SK-N-SH (cell line): Measurements from ENCODE around the gene TMEM184C. TPM values are rescaled to one million over a fixed set of nuclear protein-coding genes. Genes with fewer than 3 reads are reported as not detected.

Experiments
- CTCF ChIA-PET: fragments of 300-600, 350-600 bp; formaldehyde crosslinking; extraction: SDS; loops from one replicate; lab custom pipeline; 2021; lab: Yijun Ruan, JAX
- POLR2A ChIA-PET: fragments of 350-600 bp; sonication (Branson Sonifier 250); formaldehyde crosslinking; extraction: SDS; loops from one replicate; lab custom pipeline; 2020; ENCODE audit warnings: antibody characterized with exemption, inconsistent platforms; lab: Yijun Ruan, JAX
- DNase-seq: peaks from one replicate; pipeline ENCODE4 v3.0.0; 2012
- H2AFZ ChIP-seq: fragments of 200-600 bp; sonication (generic); 2 replicates; pipeline ENCODE4 v1.8.1; 2016; ENCODE audit warnings: antibody characterized with exemption, mild to moderate bottlenecking, low read depth
- H3F3A ChIP-seq: fragments of 200-600 bp; sonication (generic); replicated peaks from 2 replicates; pipeline ENCODE3; 2016; ENCODE audit warnings: antibody characterized with exemption, mild to moderate bottlenecking; ENCODE audit not compliant: insufficient read depth
- H3K27ac ChIP-seq, 2 experiments: fragments of 200-500 bp in 1 of 2; fragments of 200-600 bp in 1 of 2; sonication (Bioruptor generic) in 1 of 2; sonication (generic), shearing (Covaris generic) in 1 of 2; 2 replicates each; pipeline versions ENCODE4 v1.5.1 to v1.6.1; 2014 to 2016; ENCODE audit warnings: low read depth in 2 of 2, inconsistent platforms in 1 of 2, low read length in 1 of 2, mild to moderate bottlenecking in 1 of 2, mixed read lengths in 1 of 2
- H3K27me3 ChIP-seq: fragments of 200-600 bp; sonication (generic), shearing (Covaris generic); 2 replicates; pipeline ENCODE4 v1.6.1; 2016; ENCODE audit warnings: mixed run types; ENCODE audit not compliant: insufficient read depth
- H3K36me3 ChIP-seq, 2 experiments: fragments of 200-500 bp in 1 of 2; fragments of 200-600 bp in 1 of 2; sonication (Bioruptor generic) in 1 of 2; sonication (generic) in 1 of 2; replicated peaks in 1 of 2; 2 replicates each; pipeline versions ENCODE3 to v1.5.1; 2014 to 2016; ENCODE audit warnings: low read length in 1 of 2, mild to moderate bottlenecking in 1 of 2; ENCODE audit not compliant: insufficient read depth in 2 of 2, control insufficient read depth in 1 of 2
- H3K4me1 ChIP-seq, 2 experiments: fragments of 200-500 bp in 1 of 2; fragments of 200-600 bp in 1 of 2; sonication (Bioruptor generic) in 1 of 2; sonication (generic), shearing (Covaris generic) in 1 of 2; 2 replicates each; pipeline versions ENCODE4 v1.5.1 to v1.6.1; 2014 to 2016; ENCODE audit warnings: low read depth in 1 of 2, low read length in 1 of 2, mixed run types in 1 of 2; ENCODE audit not compliant: insufficient read depth in 2 of 2, control insufficient read depth in 1 of 2
- H3K4me2 ChIP-seq: fragments of 200-600 bp; sonication (generic), shearing (Covaris generic); 2 replicates; pipeline ENCODE4 v1.6.1; 2017; ENCODE audit warnings: mixed run types
- H3K4me3 ChIP-seq, 2 experiments: fragments of 200-500 bp in 1 of 2; fragments of 200-600 bp in 1 of 2; sonication (Bioruptor generic) in 1 of 2; sonication (generic), shearing (Covaris generic) in 1 of 2; 2 replicates each; pipeline versions ENCODE4 v1.5.1 to v1.8.1; 2014 to 2016; ENCODE audit warnings: low read depth in 2 of 2, inconsistent platforms in 1 of 2, low read length in 1 of 2, mild to moderate bottlenecking in 1 of 2, mixed read lengths in 1 of 2, moderate library complexity in 1 of 2
- H3K79me2 ChIP-seq: fragments of 200-600 bp; sonication (generic); 2 replicates; pipeline ENCODE4 v1.8.1; 2017; ENCODE audit warnings: mild to moderate bottlenecking; ENCODE audit not compliant: insufficient read depth
- H3K9ac ChIP-seq: fragments of 200-600 bp; sonication (generic); 2 replicates; pipeline ENCODE4 v1.6.1; 2017; ENCODE audit warnings: mixed run types
- H3K9me2 ChIP-seq: fragments of 200-600 bp; sonication (generic); 2 replicates; pipeline ENCODE4 v1.6.1; 2017; ENCODE audit warnings: mixed run types
- H3K9me3 ChIP-seq: fragments of 200-600 bp; sonication (generic); 2 replicates; pipeline ENCODE4 v1.6.1; 2017; ENCODE audit warnings: mixed run types, mild to moderate bottlenecking, moderate library complexity
- H4K20me1 ChIP-seq: fragments of 200-600 bp; sonication (generic); 2 replicates; pipeline ENCODE4 v1.6.1; 2017; ENCODE audit warnings: mild to moderate bottlenecking, mixed run types; ENCODE audit not compliant: insufficient read depth
- EP300 ChIP-seq, 2 experiments: IDR thresholded peaks; 2 replicates each; pipeline versions ENCODE4 v1.4.0 to v1.6.1; 2012; ENCODE audit warnings: borderline replicate concordance in 1 of 2, low read depth in 1 of 2, low read length in 1 of 2
- EZH2phosphoT487 ChIP-seq: fragments of 200-600 bp; sonication (generic); IDR thresholded peaks from 2 replicates; pipeline ENCODE4 v1.6.1; 2017; ENCODE audit warnings: low read depth, mixed run types, mild to moderate bottlenecking, antibody characterized with exemption, moderate library complexity, borderline replicate concordance
- GABPA ChIP-seq: IDR thresholded peaks from 2 replicates; pipeline ENCODE4 v1.4.0; 2012; ENCODE audit warnings: low read depth, mild to moderate bottlenecking
- IRF3 ChIP-seq: fragments of 150-350 bp; IDR thresholded peaks from 2 replicates; pipeline ENCODE4 v1.6.1; 2016; ENCODE audit warnings: mild to moderate bottlenecking, low read depth, low read length
- MAX ChIP-seq: IDR thresholded peaks from 2 replicates; pipeline ENCODE4 v1.4.0; 2012; ENCODE audit warnings: low read depth
- MEF2A ChIP-seq: IDR thresholded peaks from 2 replicates; pipeline ENCODE4 v1.4.0; 2012; ENCODE audit warnings: low read depth, borderline replicate concordance
- RCOR1 ChIP-seq: fragments of 150-350 bp; IDR thresholded peaks from 2 replicates; pipeline ENCODE4 v1.6.1; 2017; ENCODE audit warnings: antibody characterized with exemption, low read length
- REST ChIP-seq: IDR thresholded peaks from 2 replicates; pipeline ENCODE4 v1.6.1; 2012; ENCODE audit warnings: mild to moderate bottlenecking, low read depth, low read length, moderate library complexity
- SIN3A ChIP-seq: IDR thresholded peaks from 2 replicates; pipeline ENCODE4 v1.6.1; 2012; ENCODE audit warnings: low read depth, mild to moderate bottlenecking, low read length, moderate library complexity, borderline replicate concordance
- SMC3 ChIP-seq: IDR thresholded peaks from 2 replicates; pipeline ENCODE4 v1.6.1; 2012; ENCODE audit warnings: low read depth, low read length, improper control_type of control experiment
- USF1 ChIP-seq: IDR thresholded peaks from 2 replicates; pipeline ENCODE4 v1.4.0; 2012; ENCODE audit warnings: low read depth, borderline replicate concordance
- WGBS: methylation state at CpG from one replicate; pipeline ENCODE4 v1.1.6; 2017; ENCODE audit warnings: low lambda C conversion rate; 5-methylcytosine and 5-hydroxymethylcytosine counted together
- polyA plus RNA-seq, 3 experiments: library from polyadenylated mRNA; depleted of rRNA; stranded (reverse); fragments of >200 nt; gene quantifications; 2 replicates each; pipeline ENCODE4 v1.2.3, GENCODE V29; 2012

Gene TMEM184C
- polyA plus RNA-seq, 1 of the 3 experiments (the other 2 are of a cell fraction): 17.5 TPM

- H3K27me3 ChIP-seq: no peaks in the 10 kb centered on the region
- no peak overlapping the region for H3K4me3 ChIP-seq
- H3K36me3 ChIP-seq: no peaks in the 10 kb centered on the region
- no peaks in the 10 kb centered on the region for H4K20me1 ChIP-seq
- TF ChIP-seq EZH2phosphoT487 (no peak), SIN3A (no peak), MEF2A (no peak), MAX (no peak), IRF3 (no peak), EP300 (IDR thresholded peaks at IDR 0.05; ENCODE audit: borderline replicate concordance in 1 of 2, low read depth in 1 of 2, low read length in 1 of 2) (no peak)
- no peaks in the 10 kb centered on the region for H3K79me2 ChIP-seq
- ChIA-PET POLR2A (no interaction called here), CTCF (interaction anchor here (0.7 to 7.8 kb wide), 4 partner anchors 15 to 173 kb away, joined by 3 to 40 read pairs (median 4); no protein-coding TSS in a partner anchor)
- 69% methylated on average over 3 of the region's 3 CpGs for WGBS
- H3K27ac ChIP-seq: no peak overlapping the region
- no peak for DNase-seq
- H2AFZ ChIP-seq: no peak overlapping the region
- no peaks in the 10 kb centered on the region for H3K9me3 ChIP-seq
- H3K9me2 ChIP-seq: no peaks in the 10 kb centered on the region
- no peak overlapping the region for H3K4me2 ChIP-seq
- H3F3A ChIP-seq: no peaks in the 10 kb centered on the region
- H3K4me1 ChIP-seq: no peaks in the 10 kb centered on the region
- no peak overlapping the region for H3K9ac ChIP-seq
Measured at GRCh38 chr4:147693218-147693617, 76.0 kb downstream of the TMEM184C start.

GRCh38 chr4:147696866-147697265, 79.7 kb downstream of the TMEM184C start:
- 19% methylated on average over 1 of the region's 1 CpG for WGBS
- POLR2A ChIA-PET: no interaction called here

More at GRCh38 chr4:147696866-147697265, 79.7 kb downstream of the TMEM184C start:
- H3K9ac ChIP-seq: no peak overlapping the region
- H3K36me3 ChIP-seq: no peaks in the 10 kb centered on the region
- H3K27ac ChIP-seq: no peak overlapping the region
- no peaks in the 10 kb centered on the region for H3F3A ChIP-seq
- no peak for TF ChIP-seq GABPA
- no peak for TF ChIP-seq USF1
- no peak for TF ChIP-seq SMC3
- no peak for TF ChIP-seq RCOR1
- TF ChIP-seq REST: no peak
- H3K9me2 ChIP-seq: no peaks in the 10 kb centered on the region
- no peaks in the 10 kb centered on the region for H3K79me2 ChIP-seq
- H3K27me3 ChIP-seq: no peaks in the 10 kb centered on the region
- no peaks in the 10 kb centered on the region for H3K4me1 ChIP-seq
- peaks cover 8% of the 10 kb centered on the region; the same call in 1 of the 2 replicates for H3K9me3 ChIP-seq
- H4K20me1 ChIP-seq: no peaks in the 10 kb centered on the region
- H3K4me2 ChIP-seq: no peak overlapping the region
- H3K4me3 ChIP-seq: no peak overlapping the region
- no peak overlapping the region for H2AFZ ChIP-seq
- CTCF ChIA-PET: interaction anchor here (1.2 to 7.8 kb wide), 2 partner anchors 11 to 170 kb away, joined by 6 to 40 read pairs; no protein-coding TSS in a partner anchor
- DNase-seq: no peak
